Fibroblast of peridontal ligament (primary cell): ENCODE results near the gene C12orf42.

Source experiments
- DNase-seq: peaks from one replicate; pipeline ENCODE4 v3.0.0-alpha.2; 2010; ENCODE audit errors: extremely low read depth

The C12orf42 gene

GRCh38 chr12:103268831-103269514 lies 226.8 kb downstream of the C12orf42 start:
- no peak for DNase-seq

DNA sequence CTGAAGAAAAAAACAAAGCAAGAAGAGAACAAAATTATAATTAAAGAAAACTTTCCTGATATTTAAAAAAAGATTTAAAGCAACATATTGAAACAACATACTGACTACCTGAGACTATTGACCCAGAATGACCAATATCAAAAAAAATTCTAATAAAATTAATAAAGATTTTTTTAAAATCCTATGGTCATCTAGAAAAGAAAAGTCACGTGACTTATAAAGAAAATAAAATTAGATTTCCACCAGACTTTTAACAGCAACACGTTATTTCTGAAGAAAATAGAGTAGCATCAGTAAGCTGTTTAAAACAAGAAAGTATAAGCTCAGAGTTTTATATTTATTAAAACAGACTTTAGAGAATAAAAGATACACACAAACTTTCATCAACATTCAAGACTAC lies 238.0 kb downstream of the C12orf42 start:
- no peak for DNase-seq
